Fibroblast of lung (primary cell): Measurements from ENCODE around the gene TATDN2. TPM values are rescaled to one million over a fixed set of nuclear protein-coding genes. Genes with fewer than 3 reads are reported as not detected.

ENCODE experiments used
- DNase-seq, 2 donors: peaks; one replicate each; pipeline versions ENCODE4 v3.0.0 to v3.0.0-alpha.2; 2010; ENCODE audit warnings: low read depth in 2 of 2
- H2AFZ ChIP-seq: 2 replicates; pipeline ENCODE4 v1.5.1; 2012; ENCODE audit warnings: low read length, control low read depth, inconsistent platforms
- H3K27ac ChIP-seq: 2 replicates; pipeline ENCODE4 v1.5.1; 2011; ENCODE audit warnings: low read length, control low read depth; ENCODE audit not compliant: insufficient read depth
- H3K27me3 ChIP-seq: 2 replicates; pipeline ENCODE4 v1.5.1; 2011; ENCODE audit warnings: mild to moderate bottlenecking, low read length; ENCODE audit not compliant: control insufficient read depth, insufficient read depth
- H3K36me3 ChIP-seq: 2 replicates; pipeline ENCODE4 v1.5.1; 2011; ENCODE audit warnings: low read length; ENCODE audit not compliant: control insufficient read depth, insufficient read depth
- H3K4me1 ChIP-seq: 2 replicates; pipeline ENCODE4 v1.5.1; 2011; ENCODE audit warnings: low read length; ENCODE audit not compliant: control insufficient read depth, insufficient read depth; ENCODE audit errors: extremely low read depth
- H3K4me2 ChIP-seq: 2 replicates; pipeline ENCODE4 v1.5.1; 2011; ENCODE audit warnings: low read length, control low read depth; ENCODE audit not compliant: insufficient read depth; ENCODE audit errors: extremely low read depth
- H3K4me3 ChIP-seq, 4 experiments: fragments of 200-600 bp in 1 of 4; sonication (generic) in 1 of 4; replicated peaks in 1 of 4; 2 replicates each; pipeline ENCODE4 v1.5.1; 2011 to 2016; ENCODE audit warnings: low read length in 4 of 4, low read depth in 3 of 4, mild to moderate bottlenecking in 3 of 4, control low read depth in 2 of 4, inconsistent platforms in 1 of 4, mixed read lengths in 1 of 4; ENCODE audit not compliant: insufficient read depth in 1 of 4; ENCODE audit errors: control extremely low read depth in 1 of 4
- H3K79me2 ChIP-seq: 2 replicates; pipeline ENCODE4 v1.5.1; 2012; ENCODE audit warnings: mild to moderate bottlenecking, low read length, inconsistent platforms; ENCODE audit not compliant: control insufficient read depth, insufficient read depth
- H3K9ac ChIP-seq: 2 replicates; pipeline ENCODE4 v1.5.1; 2011; ENCODE audit warnings: mild to moderate bottlenecking, low read length, control low read depth; ENCODE audit not compliant: insufficient read depth
- H3K9me3 ChIP-seq: 2 replicates; pipeline ENCODE4 v1.5.1; 2012; ENCODE audit warnings: low read depth, low read length; ENCODE audit not compliant: control insufficient read depth, insufficient read depth
- H4K20me1 ChIP-seq: 2 replicates; pipeline ENCODE4 v1.5.1; 2011; ENCODE audit warnings: low read length; ENCODE audit not compliant: control insufficient read depth, insufficient read depth; ENCODE audit errors: extremely low read depth
- EZH2 ChIP-seq: IDR thresholded peaks from 2 replicates; pipeline ENCODE4 v1.5.1; 2012; ENCODE audit warnings: low read length, control low read depth, mild to moderate bottlenecking; ENCODE audit errors: missing control alignments
- polyA plus RNA-seq, 2 donors: library from polyadenylated mRNA; depleted of rRNA in 1 of 2; stranded (reverse) in 1 of 2; unstranded in 1 of 2; fragments of >200 nt; gene quantifications; 2 replicates each; pipeline ENCODE4 v1.2.1, GENCODE V29; 2011 to 2012; ENCODE audit warnings: missing spikeins in 1 of 2
- total RNA-seq: library from RNA; depleted of rRNA; stranded (reverse); fragments of >200 nt; gene quantifications from 2 replicates; pipeline ENCODE4 v1.2.1, GENCODE V29; 2014
- TF ChIP-seq, protein P1 (sequence below), 2 donors: IDR thresholded peaks in 1 of 2; conservative IDR thresholded peaks in 1 of 2; 1 replicate in 1 of 2; 2 replicates in 1 of 2; pipeline ENCODE4 v1.5.1; 2011 to 2012; ENCODE audit warnings: low read length in 2 of 2, control low read depth in 1 of 2, inconsistent platforms in 1 of 2, low read depth in 1 of 2, mild to moderate bottlenecking in 1 of 2

TATDN2 gene
- total and polyA plus RNA-seq, 2 donors (not counting 1 experiment from before 2014, with no cell fraction given), result 12.4 to 16.5 TPM

DNA sequence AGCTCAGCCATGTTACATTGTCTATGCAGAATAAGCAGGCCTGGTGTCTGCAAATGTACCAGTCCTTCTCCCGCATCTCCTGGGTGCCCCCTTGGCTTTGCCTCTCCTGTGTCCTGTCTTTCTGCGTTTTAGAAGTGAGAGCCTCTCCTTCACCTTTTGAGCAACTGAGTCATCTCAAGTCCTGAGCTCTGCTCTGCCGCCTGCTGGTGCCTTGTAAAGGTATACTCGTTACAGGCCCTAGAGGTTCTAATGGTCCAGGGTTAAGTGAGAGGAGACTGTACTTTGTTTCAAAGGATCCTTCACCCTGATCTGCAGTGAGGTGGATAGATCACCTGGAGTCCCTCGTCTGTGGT, 31.9 kb downstream of the TATDN2 start:
- Histone ChIP-seq H3K27ac (no peak overlapping the region), H3K9me3 (no peaks in the 10 kb centered on the region), H4K20me1 (no peaks in the 10 kb centered on the region), H3K9ac (no peak overlapping the region), H3K4me3 (no peak overlapping the region), H3K27me3 (no peaks in the 10 kb centered on the region), H3K79me2 (peaks cover 3% of the 10 kb centered on the region), H3K4me1 (no peaks in the 10 kb centered on the region), H2AFZ (no peak overlapping the region), H3K4me2 (no peak overlapping the region), H3K36me3 (peaks cover 12% of the 10 kb centered on the region)
- DNase-seq, result no peak
- TF ChIP-seq, protein P1, sequence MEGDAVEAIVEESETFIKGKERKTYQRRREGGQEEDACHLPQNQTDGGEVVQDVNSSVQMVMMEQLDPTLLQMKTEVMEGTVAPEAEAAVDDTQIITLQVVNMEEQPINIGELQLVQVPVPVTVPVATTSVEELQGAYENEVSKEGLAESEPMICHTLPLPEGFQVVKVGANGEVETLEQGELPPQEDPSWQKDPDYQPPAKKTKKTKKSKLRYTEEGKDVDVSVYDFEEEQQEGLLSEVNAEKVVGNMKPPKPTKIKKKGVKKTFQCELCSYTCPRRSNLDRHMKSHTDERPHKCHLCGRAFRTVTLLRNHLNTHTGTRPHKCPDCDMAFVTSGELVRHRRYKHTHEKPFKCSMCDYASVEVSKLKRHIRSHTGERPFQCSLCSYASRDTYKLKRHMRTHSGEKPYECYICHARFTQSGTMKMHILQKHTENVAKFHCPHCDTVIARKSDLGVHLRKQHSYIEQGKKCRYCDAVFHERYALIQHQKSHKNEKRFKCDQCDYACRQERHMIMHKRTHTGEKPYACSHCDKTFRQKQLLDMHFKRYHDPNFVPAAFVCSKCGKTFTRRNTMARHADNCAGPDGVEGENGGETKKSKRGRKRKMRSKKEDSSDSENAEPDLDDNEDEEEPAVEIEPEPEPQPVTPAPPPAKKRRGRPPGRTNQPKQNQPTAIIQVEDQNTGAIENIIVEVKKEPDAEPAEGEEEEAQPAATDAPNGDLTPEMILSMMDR (conservative IDR thresholded peaks at IDR 0.05 in 1 of 2, IDR thresholded peaks at IDR 0.05 in 1 of 2; ENCODE audit: low read depth in 1 of 2, low read length in 2 of 2), result peak in 1 of 2 donors; percentile 4
- TF ChIP-seq EZH2, result no peak

DNA sequence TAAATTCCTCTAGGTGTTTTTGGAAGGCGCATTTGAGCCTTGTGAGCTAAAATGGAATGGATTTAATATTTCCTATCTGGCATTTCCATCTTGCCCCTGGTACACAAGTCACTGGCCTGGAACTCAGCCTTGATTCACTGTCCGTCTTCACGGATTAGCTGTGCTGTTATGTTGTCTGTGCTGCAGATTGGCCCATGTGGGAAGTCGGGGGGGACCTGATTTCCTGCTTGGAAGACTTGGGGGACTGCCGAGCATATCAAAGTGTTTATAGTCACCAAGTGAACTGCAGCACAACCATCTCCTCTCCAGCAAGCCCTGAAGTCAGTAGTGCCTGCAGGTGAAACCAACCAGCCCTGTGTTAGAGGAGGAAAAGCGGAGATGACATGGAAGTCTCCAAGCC, 32.3 kb downstream of the TATDN2 start:
- no peaks in the 10 kb centered on the region for H3K4me1 ChIP-seq
- no peak for DNase-seq
- peaks cover 3% of the 10 kb centered on the region for H3K79me2 ChIP-seq
- H3K9me3 ChIP-seq, result no peaks in the 10 kb centered on the region
- H2AFZ ChIP-seq, result no peak overlapping the region
- no peak for TF ChIP-seq EZH2
- TF ChIP-seq, protein P1 (conservative IDR thresholded peaks at IDR 0.05 in 1 of 2, IDR thresholded peaks at IDR 0.05 in 1 of 2; ENCODE audit: low read depth in 1 of 2, low read length in 2 of 2), result no peak
- no peak overlapping the region for H3K27ac ChIP-seq
- H3K9ac ChIP-seq, result no peak overlapping the region
- H3K4me2 ChIP-seq, result no peak overlapping the region
- no peaks in the 10 kb centered on the region for H4K20me1 ChIP-seq
- H3K27me3 ChIP-seq, result no peaks in the 10 kb centered on the region
- H3K36me3 ChIP-seq, result peaks cover 12% of the 10 kb centered on the region
- no peak overlapping the region for H3K4me3 ChIP-seq

GRCh38 chr3:10281951-10282350, 33.7 kb downstream of the TATDN2 start:
- DNase-seq, result peak in 1 of 2 donors; percentile 66
- no peak overlapping the region for H3K4me2 ChIP-seq
- H3K27me3 ChIP-seq, result no peaks in the 10 kb centered on the region

More at GRCh38 chr3:10281951-10282350, 33.7 kb downstream of the TATDN2 start:
- no peaks in the 10 kb centered on the region for H3K9me3 ChIP-seq
- H3K4me3 ChIP-seq, result no peak overlapping the region
- H4K20me1 ChIP-seq, result no peaks in the 10 kb centered on the region
- no peaks in the 10 kb centered on the region for H3K79me2 ChIP-seq
- H2AFZ ChIP-seq, result no peak overlapping the region
- H3K9ac ChIP-seq, result no peak overlapping the region
- H3K36me3 ChIP-seq, result peaks cover 12% of the 10 kb centered on the region
- TF ChIP-seq, protein P1 (conservative IDR thresholded peaks at IDR 0.05 in 1 of 2, IDR thresholded peaks at IDR 0.05 in 1 of 2; ENCODE audit: low read depth in 1 of 2, low read length in 2 of 2), result no peak
- no peak overlapping the region for H3K27ac ChIP-seq
- no peaks in the 10 kb centered on the region for H3K4me1 ChIP-seq
